IPS DF 4.7 (cell line): ENCODE data around the gene CACNA1B.

ENCODE experiments used
- DNase-seq: peaks from one replicate; pipeline ENCODE4 v3.0.0-alpha.2; 2013; ENCODE audit warnings: low spot score; ENCODE audit errors: extremely low read depth

The CACNA1B gene

DNA sequence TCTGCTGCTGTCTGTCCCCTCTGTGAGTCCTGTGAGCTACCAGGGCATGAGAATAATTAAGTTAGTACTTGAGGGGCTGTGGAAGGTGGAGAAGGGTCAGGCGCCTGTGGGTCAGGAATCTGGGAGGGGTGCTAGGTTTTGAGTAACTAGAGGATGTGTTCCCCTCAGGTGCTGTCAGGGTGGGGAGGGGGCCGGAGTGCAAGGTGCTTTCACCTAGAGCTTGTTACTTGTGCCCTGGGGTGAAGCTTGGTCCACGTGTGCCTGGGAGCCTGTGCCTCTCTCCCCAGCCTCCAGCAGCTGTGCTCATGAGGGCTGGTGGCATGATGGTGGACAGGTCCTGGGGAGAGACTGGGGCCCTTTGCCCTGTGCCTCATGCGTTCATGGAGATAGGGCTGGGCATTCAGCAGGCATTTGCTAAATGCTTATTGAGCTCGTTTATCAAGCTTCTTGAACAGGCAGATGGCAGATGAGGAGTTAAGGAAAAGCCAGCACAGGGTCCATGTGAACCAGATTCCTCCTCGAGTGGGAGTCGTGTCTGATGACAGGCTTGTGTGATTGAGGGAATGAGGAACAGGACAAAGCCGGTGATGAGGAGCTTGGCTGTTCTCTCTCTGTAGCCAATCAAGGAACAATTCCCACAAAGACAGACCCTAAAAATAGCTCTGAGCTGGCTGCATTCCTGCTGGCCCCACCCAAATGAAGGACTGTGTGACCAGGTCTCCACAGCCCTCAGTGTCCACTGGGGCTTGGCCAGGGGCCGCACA lies 40.9 kb downstream of the CACNA1B start:
- no peak for DNase-seq

GRCh38 chr9:137919095-137919465 lies 41.5 kb downstream of the CACNA1B start:
- no peak for DNase-seq

DNA sequence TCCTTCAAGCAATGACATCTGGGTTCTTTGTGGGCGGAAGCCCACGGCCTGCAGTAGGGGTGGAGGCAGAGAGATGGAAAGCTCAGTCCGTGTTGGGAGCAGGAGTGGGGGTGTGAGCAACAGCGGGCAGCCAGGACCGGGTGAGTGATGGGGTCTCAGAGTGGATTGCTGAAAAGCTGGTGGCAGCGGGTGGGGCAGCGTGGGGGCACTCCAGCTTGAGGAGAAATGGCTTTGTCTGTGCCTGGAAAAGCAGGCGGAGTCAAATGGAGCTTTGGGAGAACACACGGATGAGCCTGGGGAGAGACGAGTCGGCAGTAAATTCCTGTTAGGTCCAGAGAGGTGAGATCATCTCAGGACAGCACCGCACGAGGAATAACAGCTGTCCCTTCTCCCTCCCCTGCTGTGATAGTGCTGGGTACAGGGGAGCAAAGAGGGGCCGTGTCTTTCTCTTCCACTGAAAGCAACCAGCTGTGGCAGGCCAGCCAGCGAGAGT lies 42.1 kb downstream of the CACNA1B start:
- DNase-seq, result no peak

DNA sequence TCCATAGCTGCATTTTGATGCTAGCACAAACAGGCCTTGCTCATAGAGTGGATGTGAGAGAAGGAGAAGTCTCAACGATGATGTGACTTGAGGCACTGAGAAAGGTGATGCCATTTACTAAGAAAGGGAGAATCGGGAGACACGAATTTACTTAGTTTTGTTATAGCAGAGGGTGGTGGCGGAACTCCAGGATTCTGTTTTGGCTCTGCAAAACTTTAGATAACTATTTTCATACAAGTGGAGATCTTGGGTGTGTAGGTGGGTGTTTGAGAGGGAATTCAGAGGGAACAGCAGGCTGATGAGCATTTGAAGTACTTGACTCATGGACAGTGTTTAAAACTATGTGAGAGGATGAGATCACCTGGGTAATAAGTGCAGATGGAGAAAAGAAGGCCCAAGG lies 43.2 kb downstream of the CACNA1B start:
- no peak for DNase-seq

GRCh38 chr9:137924169-137924568 lies 46.6 kb downstream of the CACNA1B start:
- DNase-seq, result no peak

GRCh38 chr9:137924761-137925369 lies 47.3 kb downstream of the CACNA1B start:
- DNase-seq, result no peak

DNA sequence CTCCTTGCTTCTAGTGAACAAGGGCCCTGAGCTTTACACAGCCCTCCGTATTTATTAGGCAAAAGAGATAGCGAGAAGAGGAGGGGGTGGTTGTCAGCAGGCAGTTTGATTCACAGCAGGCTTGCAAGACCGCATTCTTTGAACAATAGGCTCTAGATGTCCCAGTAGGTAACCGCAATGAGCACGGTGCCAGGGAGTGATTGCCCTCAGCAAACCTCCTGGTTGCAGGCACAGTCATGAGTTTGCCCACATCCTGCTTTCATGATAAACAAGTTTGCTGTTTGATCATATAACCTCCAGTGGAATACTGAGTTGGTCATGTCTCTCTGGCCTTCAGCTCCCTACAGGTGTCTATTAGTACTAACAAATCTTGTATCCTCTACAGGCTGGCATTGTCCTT lies 66.1 kb downstream of the CACNA1B start:
- no peak for DNase-seq

- DNase-seq, result no peak
Observed at GRCh38 chr9:137945581-137945980, 68.0 kb downstream of the CACNA1B start.

- DNase-seq, result no peak
Observed at GRCh38 chr9:137946993-137947392, 69.4 kb downstream of the CACNA1B start.

DNA sequence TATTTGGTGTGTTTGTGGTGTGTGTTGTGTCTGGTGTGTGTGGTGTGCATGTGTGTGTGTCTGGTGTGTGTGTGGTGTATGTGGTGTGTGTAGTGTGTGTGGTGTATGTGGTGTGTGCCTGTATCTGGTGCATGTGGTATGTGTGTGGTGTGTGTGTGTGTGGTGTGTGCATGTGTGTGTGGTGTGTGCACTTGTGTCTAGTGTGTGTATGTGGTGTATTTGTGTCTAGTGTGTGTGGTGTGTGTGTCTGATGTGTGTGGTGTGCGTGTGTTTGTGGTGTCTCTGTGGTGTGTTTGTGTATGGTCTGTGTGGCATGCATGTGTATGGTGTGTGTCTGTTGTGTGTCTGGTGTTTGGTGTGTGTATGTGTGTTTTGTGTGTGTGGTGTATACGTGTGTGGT lies 71.1 kb downstream of the CACNA1B start:
- DNase-seq, result no peak

GRCh38 chr9:137949260-137949659 lies 71.7 kb downstream of the CACNA1B start:
- no peak for DNase-seq

DNA sequence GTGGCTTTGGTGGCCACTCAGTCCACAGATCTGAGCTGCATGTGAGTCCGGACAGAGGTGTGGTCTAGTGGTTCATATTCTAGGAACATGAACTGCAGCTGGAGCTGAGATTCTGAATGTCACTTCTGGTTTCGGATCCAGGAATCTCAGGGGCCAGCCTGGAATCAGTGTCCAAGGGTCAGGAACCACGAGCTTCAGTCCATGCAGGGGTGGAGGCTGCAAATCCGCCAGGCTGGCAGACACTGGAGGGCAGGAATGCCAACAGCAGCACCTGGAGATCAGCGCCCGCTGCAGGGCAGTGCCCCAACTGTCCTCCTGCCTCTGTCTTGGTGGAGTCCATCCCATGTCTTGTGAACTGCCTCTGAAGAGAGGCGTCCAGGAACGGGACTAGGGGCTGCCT lies 73.5 kb downstream of the CACNA1B start:
- no peak for DNase-seq

DNA sequence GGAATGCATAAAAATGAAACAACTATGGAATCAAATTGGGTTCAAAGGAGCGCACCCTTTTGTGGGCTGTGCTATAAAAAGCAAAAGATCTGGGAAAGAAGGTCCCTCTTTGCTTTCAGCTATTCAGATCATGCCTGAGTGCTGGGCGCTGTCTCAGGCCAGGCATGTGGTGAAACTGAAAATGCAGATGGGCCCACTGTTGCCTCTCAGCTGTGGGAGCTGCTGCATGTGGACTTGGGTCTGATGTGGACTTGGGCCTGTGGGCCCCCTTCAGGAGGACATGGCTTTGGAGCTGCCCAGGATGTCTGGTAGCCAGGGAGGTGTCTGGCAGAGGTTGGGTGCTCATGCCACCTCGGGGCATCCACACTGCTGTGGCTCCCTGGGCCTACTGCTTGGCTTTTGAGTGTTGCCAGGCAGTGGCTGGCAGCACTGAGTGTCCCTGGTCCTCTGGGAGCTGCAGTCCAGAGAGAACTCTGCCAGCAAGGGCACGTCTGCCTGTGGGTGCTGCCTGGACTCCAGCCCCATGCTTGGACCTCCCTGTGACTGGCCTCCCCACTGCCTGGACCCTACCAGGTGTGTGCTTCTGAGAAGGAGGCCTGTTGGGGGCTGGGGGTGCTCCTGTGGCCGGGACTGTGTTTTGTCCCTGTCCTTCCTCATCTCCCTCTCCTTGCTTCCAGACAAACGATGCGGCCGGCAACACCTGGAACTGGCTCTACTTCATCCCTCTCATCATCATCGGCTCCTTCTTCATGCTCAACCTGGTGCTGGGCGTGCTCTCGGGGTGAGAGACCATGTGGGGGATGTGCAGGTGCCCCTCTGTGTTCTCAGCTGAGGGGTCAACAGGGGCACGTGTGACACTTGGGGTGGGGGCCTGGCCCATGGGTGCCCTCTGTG lies 74.3 kb downstream of the CACNA1B start:
- no peak for DNase-seq

DNA sequence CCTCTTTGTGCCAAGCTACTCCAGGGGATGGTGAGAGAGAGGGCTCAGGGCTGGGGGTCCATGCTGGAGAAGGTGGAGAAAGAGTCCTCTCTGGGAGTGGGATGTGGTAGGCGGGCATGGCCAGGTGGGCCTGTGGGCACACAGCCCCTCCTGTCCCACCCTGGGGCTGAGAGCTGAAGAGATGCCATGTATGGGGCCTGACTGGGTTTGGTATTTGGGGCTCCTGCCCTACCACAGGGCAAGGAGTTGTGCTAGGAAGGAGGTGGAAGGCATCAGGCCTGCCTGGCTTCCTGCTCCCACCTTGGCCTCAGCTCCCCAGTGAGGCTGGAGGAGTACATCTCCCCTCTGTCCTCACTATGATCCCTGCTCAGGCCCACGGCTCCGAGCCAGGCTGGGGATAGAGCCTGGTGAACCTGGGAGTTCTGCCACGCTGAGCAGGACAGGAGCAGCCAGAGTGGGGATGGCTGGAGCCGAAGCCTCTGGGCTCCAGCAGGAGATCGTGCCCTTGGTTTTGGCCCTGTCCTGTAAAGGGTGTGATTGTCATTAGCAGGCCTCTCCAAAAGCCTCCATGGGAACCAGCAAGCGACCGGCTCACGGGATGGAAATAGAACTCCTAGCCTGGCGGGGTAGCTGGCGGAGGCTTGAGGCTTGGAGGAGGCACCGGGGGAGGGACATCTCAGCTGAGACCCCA lies 75.5 kb downstream of the CACNA1B start:
- DNase-seq, result no peak

- DNase-seq, result no peak
Observed at GRCh38 chr9:137953683-137954438, 76.3 kb downstream of the CACNA1B start.

DNA sequence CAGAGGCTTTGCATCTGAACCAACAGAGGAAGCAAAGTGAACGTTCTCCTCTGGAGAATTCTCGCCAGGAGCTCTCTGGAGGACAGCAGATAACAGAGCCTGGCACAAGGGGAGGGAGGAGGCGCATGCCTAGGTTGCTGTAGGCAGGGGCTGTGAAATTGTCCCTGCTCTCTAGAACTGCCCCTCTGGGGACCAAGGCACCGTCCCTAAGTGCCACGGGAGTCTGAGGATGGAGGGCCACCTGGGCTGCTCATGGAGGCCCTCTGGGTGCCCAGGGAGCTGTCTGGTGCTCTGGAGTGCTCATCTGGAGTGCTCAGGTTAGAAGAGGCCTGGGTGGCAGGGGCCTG lies 77.6 kb downstream of the CACNA1B start:
- no peak for DNase-seq

GRCh38 chr9:137955586-137955985 lies 78.0 kb downstream of the CACNA1B start:
- no peak for DNase-seq

- DNase-seq, result no peak
Observed at GRCh38 chr9:137956039-137956438, 78.5 kb downstream of the CACNA1B start.

GRCh38 chr9:137956688-137957385 lies 79.3 kb downstream of the CACNA1B start:
- DNase-seq, result no peak
